Ectodermal cell (in vitro differentiated cells): ENCODE data around the gene PKNOX2. TPM values are rescaled to one million over a fixed set of nuclear protein-coding genes. Genes with fewer than 3 reads are reported as not detected.

Source experiments
- H3K27ac ChIP-seq: 2 replicates; pipeline ENCODE4 v1.7.0; 2013; ENCODE audit warnings: mild to moderate bottlenecking, low read depth, low read length; ENCODE audit not compliant: insufficient read depth, poor library complexity, severe bottlenecking
- H3K27me3 ChIP-seq: 2 replicates; pipeline ENCODE4 v1.7.0; 2013; ENCODE audit warnings: mild to moderate bottlenecking, low read length; ENCODE audit not compliant: insufficient read depth, control insufficient read depth, poor library complexity, severe bottlenecking
- H3K36me3 ChIP-seq: one replicate; pipeline ENCODE4 v1.7.0; 2013; ENCODE audit warnings: low read length; ENCODE audit not compliant: control insufficient read depth, insufficient read depth
- H3K4me1 ChIP-seq: one replicate; pipeline ENCODE4 v1.7.0; 2013; ENCODE audit warnings: low read length; ENCODE audit not compliant: control insufficient read depth, insufficient read depth
- H3K4me3 ChIP-seq: 2 replicates; pipeline ENCODE4 v1.7.0; 2013; ENCODE audit warnings: low read depth, low read length, control low read depth; ENCODE audit not compliant: insufficient read depth
- H3K9me3 ChIP-seq: 2 replicates; pipeline ENCODE4 v1.7.0; 2013; ENCODE audit warnings: mild to moderate bottlenecking, low read length, moderate library complexity; ENCODE audit not compliant: control insufficient read depth
- WGBS, 2 experiments: methylation state at CpG; one replicate each; pipeline ENCODE4 v1.1.7; 2013; ENCODE audit warnings: missing lambda C conversion rate in 2 of 2; 5-methylcytosine and 5-hydroxymethylcytosine counted together
- polyA plus RNA-seq, 4 experiments: library from polyadenylated mRNA; stranded (reverse); fragments of 50-300 nt; gene quantifications; one replicate each; pipeline ENCODE4 v1.2.3, GENCODE V29; 2013

Gene PKNOX2, protein sequence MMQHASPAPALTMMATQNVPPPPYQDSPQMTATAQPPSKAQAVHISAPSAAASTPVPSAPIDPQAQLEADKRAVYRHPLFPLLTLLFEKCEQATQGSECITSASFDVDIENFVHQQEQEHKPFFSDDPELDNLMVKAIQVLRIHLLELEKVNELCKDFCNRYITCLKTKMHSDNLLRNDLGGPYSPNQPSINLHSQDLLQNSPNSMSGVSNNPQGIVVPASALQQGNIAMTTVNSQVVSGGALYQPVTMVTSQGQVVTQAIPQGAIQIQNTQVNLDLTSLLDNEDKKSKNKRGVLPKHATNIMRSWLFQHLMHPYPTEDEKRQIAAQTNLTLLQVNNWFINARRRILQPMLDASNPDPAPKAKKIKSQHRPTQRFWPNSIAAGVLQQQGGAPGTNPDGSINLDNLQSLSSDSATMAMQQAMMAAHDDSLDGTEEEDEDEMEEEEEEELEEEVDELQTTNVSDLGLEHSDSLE
- polyA plus RNA-seq (2013, experiment 1 of 4) = 44.3 TPM
- polyA plus RNA-seq (2013, experiment 2 of 4) = 55.2 TPM
- polyA plus RNA-seq (2013, experiment 3 of 4) = 31.6 TPM
- polyA plus RNA-seq (2013, experiment 4 of 4) = 38.2 TPM

DNA sequence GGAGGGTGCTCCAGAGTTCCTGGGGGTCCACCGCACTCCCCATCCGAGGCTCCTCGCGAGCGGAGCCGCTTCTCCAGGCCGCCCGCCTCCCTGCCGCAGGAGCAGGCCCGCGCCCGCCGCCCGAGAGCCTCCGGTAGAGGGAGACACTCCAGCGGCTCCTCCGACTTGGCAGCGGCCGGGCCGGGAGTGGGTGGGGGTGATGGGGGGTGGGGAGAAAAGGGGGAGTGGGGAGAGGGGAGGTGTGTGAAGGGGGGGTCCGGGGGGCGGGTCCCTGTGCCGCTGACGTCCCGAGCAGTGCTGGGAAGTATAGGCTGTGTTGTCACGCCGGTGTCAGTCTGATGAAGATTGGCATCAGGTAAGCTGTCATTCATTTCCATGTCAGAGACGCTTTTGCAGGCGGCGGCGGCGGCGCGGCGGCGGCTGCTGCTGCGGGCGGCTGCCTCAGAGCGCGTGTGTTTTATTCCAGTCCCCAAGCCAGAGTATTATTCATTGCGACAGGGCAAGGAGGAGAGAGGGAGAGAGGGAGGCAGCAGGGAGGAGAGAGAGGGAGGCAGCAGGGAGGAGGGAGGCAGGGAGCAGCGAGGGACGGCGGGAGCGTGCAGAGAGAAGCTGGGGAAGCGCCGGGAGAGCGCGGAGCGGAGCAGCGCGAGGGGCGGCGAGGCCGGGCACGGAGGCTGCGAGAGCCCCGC lies at the start of gene PKNOX2:
TSS of gene PKNOX2 (plus strand) at position 330 of the 689 bp plus-strand sequence. CDS start 186,555 bp downstream, outside the sequence.
- WGBS, 2 experiments = 0 to 1% methylated on average over 52 to 58 of the region's 58 CpGs
- H3K27ac ChIP-seq = peak within 1 kb of the TSS; percentile 92

DNA sequence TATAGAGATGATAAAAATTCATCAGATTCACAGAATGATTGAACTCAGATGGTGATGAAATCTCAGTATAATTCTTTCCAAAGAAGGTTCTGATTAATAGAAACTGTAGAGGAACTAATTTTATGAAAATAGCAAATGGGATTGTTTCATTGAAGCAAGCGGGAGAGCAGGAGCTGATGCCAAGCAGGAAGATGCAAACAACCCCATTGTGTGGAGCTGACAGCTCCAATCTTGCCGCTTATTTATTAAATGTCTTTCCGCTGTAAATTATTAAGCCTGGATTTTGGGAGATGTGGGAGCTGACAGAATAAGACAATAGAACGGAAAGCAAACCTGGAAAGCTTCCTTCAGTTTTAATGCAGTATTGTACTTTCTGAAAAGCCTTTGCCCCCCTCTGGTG lies 47.1 kb upstream of the PKNOX2 start:
- WGBS, 2 experiments = 79 to 81% methylated on average over 4 of the region's 4 CpGs
- Histone ChIP-seq H3K27ac (no peak overlapping the region), H3K9me3 (no peaks in the 10 kb centered on the region)

More for the DNA sequence above, at the start of gene PKNOX2:
- H3K27me3 ChIP-seq = no peaks in the 10 kb centered on the region
- H3K36me3 ChIP-seq = no peaks in the 10 kb centered on the region
- peaks cover 45% of the 10 kb centered on the region for H3K4me1 ChIP-seq
- H3K4me3 ChIP-seq = peak within 1 kb of the TSS; percentile 84
- no peaks in the 10 kb centered on the region for H3K9me3 ChIP-seq

DNA sequence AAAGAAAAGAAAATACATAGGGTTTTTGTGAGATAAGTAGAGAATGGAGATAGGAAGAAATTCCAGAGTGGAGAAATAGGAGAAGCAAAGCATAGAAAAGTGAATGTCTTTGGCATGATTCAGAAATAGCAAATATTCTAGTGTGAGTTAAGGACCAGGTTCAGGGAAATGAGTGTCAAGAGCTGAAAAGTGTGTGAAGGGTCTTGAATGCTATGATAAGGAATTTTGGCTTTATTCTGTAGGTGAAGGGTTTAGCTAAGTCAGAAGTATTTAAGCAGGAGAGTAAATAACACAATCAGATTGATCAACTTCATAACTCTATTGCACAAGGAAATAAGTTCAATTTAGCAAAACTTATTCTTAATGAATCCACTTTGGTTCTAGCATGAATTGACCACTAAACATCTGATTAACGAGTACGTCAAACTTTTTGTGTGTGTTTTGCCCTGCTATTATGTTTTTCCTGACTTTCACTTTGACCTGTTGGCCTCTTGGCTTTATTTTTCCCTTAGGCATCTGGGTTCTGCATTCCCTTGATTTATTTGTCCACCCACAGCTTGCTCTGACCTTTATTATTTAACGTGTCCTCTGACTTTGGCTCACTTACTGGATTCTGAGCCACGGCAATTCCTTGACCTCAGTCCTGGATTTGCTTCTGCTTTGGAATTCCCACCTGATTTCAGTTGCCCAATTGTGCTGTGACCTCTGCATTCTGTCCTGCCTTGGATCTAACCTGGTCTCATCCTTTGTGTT lies 41.2 kb upstream of the PKNOX2 start:
- Histone ChIP-seq H3K27me3 (no peaks in the 10 kb centered on the region), H3K4me1 (no peaks in the 10 kb centered on the region), H3K36me3 (no peaks in the 10 kb centered on the region), H3K9me3 (no peaks in the 10 kb centered on the region), H3K4me3 (no peak overlapping the region), H3K27ac (no peak overlapping the region)
- 88 to 93% methylated on average over 4 of the region's 4 CpGs for WGBS, 2 experiments

More for the DNA sequence above, 47.1 kb upstream of the PKNOX2 start:
- no peaks in the 10 kb centered on the region for H3K4me1 ChIP-seq
- no peaks in the 10 kb centered on the region for H3K27me3 ChIP-seq
- no peak overlapping the region for H3K4me3 ChIP-seq
- H3K36me3 ChIP-seq = no peaks in the 10 kb centered on the region

DNA sequence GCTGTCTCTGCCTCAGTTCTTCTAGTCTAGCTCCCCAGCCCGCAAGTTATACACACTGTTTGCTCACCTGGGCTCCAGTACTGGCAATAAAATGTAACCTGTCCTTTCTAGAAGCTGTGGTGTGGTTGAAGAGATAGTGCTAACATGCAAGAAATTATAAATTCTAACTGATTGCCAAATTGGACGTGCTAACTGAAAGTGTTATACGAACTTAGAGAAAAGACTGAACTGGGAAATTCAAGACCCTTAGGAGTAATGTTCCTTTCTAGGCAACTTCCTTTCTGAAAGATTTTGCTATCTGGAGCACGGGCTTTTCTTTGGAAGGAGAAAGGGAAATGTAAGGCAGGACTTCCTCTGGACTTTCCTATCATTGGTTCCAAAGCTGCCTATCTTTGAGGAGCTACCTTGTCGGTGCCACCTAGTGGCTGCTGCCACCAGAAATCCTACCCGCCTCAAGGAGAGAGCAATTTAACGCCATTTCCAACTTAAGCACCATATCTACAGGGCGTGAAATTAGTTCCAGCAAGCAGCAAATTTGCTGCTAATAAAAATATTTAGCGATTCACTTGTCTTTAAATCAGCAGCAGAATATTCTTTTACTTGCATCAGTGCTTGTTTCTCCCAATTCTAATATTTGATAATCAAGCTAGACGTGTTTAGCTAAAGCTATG lies 40.5 kb upstream of the PKNOX2 start:
- Histone ChIP-seq H3K36me3 (no peaks in the 10 kb centered on the region), H3K27ac (no peak overlapping the region), H3K27me3 (no peaks in the 10 kb centered on the region), H3K4me1 (no peaks in the 10 kb centered on the region), H3K9me3 (no peaks in the 10 kb centered on the region), H3K4me3 (no peak overlapping the region)
- 77 to 79% methylated on average over 10 of the region's 10 CpGs for WGBS, 2 experiments

DNA sequence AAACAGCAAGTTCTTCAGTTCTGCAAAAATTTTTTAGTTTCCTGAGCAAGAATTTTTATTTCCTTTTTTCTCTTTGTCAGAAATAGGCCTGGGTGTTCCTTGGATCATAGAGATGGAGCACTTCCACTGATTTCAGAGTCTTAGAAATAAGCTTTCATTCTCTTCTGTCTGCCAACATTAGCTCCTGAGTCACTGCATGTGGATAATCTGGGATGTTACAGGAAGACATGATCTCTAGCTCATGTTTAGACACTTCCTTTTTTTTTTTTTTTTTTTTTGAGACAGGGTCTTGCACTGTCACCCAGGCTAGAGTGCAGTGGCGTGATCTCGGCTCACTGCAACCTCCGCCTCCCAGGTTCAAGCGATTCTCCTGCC lies 39.9 kb upstream of the PKNOX2 start:
- H3K27ac ChIP-seq = no peak overlapping the region
- H3K9me3 ChIP-seq = no peaks in the 10 kb centered on the region
- peaks cover 4% of the 10 kb centered on the region for H3K4me1 ChIP-seq
- 87 to 92% methylated on average over 4 of the region's 4 CpGs for WGBS, 2 experiments
- H3K27me3 ChIP-seq = no peaks in the 10 kb centered on the region
- no peak overlapping the region for H3K4me3 ChIP-seq
- H3K36me3 ChIP-seq = no peaks in the 10 kb centered on the region

DNA sequence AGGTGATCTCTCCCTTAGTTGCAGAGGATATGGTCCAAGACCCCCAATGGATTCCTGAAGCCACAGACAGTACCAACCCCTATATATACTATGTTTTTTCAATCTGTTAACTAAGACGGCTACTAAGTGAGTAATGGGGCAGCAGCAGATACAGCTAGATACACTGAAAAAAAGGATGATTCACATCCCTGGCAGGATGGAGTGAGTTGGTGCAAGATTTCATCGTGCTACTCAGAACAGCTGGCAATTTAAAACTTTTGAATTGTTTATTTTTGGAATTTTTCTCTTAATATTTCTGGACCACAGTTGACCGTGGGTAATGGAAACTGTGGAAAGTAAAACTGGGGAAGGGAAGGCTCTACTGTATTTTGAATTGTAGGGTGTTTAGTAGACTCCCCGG lies 36.1 kb upstream of the PKNOX2 start:
- no peaks in the 10 kb centered on the region for H3K36me3 ChIP-seq
- no peaks in the 10 kb centered on the region for H3K9me3 ChIP-seq
- no peak overlapping the region for H3K27ac ChIP-seq
- peaks cover 9% of the 10 kb centered on the region for H3K4me1 ChIP-seq
- H3K4me3 ChIP-seq = no peak overlapping the region
- no peaks in the 10 kb centered on the region for H3K27me3 ChIP-seq
- 92 to 96% methylated on average over 4 of the region's 4 CpGs for WGBS, 2 experiments

DNA sequence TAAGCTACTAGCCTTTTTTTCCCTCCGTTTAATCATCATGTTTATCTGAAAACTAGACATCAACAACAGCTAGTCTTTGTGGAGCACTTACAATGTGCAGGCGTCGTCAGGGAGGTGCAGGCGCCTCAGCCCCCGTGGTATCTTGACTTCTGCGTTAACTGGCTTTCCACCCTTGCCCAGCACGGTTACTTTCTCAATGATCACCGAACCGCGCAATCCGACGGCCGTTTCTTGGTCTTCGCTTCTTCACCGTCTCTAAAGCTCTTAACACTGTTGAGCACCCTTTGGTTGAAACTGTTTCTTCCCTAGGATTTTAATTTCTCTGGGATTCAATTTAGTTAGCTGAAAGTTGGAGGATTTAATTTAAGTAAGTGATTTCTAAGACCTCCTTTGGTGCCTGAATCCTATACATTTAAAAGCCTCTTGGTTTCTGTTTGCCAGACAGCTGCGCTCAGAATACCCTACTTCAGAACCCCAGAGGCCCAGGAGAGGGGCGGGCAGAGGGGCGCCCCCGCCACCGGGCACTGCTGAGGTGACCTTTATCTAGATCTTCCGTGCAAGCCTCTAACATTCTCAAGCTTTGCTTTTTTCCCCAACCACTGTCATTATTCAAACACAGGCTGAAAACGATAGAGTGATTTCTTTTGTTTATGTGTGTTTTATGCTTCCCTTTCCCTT lies 35.1 kb upstream of the PKNOX2 start:
- Histone ChIP-seq H3K4me1 (peaks cover 9% of the 10 kb centered on the region), H3K36me3 (no peaks in the 10 kb centered on the region), H3K4me3 (no peak overlapping the region), H3K27ac (peak overlapping the region; percentile 58), H3K27me3 (no peaks in the 10 kb centered on the region), H3K9me3 (no peaks in the 10 kb centered on the region)
- WGBS, 2 experiments = 86 to 89% methylated on average over 21 to 22 of the region's 22 CpGs

DNA sequence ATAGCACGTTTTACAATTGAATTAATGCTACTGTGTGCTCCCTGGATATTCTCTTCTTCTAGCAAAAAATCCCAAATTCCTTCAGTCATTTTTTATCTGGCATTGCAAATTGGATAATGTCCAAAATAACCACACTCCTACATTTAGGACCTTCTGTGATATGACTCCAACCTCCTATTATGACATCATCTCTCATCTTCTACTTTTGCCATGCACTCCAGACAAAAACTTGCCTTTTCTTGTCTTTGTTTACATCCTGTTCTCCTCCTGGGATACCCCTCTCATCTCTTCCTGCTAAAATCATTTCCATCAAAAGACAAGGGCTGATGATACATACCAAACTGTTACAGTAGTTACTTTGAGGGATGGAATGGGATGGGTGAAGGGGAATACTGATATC lies 32.5 kb upstream of the PKNOX2 start:
- H3K27me3 ChIP-seq = no peaks in the 10 kb centered on the region
- H3K4me1 ChIP-seq = peaks cover 9% of the 10 kb centered on the region
- 91 to 95% methylated on average over 1 of the region's 1 CpG for WGBS, 2 experiments
- no peaks in the 10 kb centered on the region for H3K36me3 ChIP-seq
- H3K27ac ChIP-seq = no peak overlapping the region
- no peak overlapping the region for H3K4me3 ChIP-seq
- H3K9me3 ChIP-seq = no peaks in the 10 kb centered on the region

DNA sequence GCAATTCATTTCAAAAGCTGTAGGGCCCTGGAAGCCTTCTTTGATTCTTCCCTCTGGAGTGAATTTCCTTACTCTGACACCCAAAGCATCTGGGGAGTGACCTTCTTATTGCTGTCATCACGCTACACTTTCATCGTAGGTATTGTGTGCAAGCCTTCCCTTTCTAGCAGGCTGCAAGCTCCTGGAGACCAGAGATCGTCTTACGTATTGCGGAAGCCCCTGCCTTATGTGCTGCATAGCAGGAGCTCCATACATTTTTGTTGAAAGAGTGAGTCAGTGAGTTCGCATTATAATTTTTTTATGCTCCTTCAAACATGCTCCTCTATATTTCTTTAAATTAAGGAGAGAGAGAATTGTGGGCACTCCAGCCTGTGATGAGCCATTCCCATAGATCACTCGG lies 32.0 kb upstream of the PKNOX2 start:
- Histone ChIP-seq H3K9me3 (no peaks in the 10 kb centered on the region), H3K4me3 (no peak overlapping the region), H3K27me3 (no peaks in the 10 kb centered on the region), H3K27ac (no peak overlapping the region), H3K4me1 (peaks cover 11% of the 10 kb centered on the region), H3K36me3 (no peaks in the 10 kb centered on the region)
- WGBS, 2 experiments = 90 to 91% methylated on average over 6 to 7 of the region's 7 CpGs
